Measurements from ENCODE around the gene SEPTIN1.

DNA sequence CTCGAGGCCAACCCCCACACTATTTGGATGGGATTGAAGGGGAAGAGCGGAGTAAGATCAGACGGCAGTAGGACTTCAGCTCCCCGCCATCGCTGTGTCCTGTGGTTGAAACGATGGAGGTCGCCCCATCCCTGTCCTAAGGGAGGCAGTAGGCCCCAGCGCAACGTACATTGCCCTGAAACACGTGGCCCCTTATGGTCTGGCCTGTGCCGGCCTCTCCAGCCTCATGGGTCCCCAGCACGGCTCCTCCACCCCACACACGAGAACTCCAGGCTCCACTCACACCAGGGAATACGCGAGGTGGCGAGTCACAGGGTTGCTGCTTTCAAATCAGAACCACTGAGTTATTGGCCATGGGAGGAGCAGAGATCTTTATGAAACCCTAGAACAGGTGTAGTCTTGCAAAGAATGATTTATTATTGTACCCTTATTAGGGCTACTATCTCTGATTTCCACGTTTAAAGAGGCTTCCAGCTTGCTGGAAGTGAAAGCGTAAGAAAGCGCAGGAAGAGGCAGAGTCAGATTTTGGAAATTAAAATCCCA is 48.1 kb upstream of the SEPTIN1 start:
- TF ChIP-seq, protein P1, sequence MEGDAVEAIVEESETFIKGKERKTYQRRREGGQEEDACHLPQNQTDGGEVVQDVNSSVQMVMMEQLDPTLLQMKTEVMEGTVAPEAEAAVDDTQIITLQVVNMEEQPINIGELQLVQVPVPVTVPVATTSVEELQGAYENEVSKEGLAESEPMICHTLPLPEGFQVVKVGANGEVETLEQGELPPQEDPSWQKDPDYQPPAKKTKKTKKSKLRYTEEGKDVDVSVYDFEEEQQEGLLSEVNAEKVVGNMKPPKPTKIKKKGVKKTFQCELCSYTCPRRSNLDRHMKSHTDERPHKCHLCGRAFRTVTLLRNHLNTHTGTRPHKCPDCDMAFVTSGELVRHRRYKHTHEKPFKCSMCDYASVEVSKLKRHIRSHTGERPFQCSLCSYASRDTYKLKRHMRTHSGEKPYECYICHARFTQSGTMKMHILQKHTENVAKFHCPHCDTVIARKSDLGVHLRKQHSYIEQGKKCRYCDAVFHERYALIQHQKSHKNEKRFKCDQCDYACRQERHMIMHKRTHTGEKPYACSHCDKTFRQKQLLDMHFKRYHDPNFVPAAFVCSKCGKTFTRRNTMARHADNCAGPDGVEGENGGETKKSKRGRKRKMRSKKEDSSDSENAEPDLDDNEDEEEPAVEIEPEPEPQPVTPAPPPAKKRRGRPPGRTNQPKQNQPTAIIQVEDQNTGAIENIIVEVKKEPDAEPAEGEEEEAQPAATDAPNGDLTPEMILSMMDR (IDR thresholded peaks at IDR 0.05), result no peak
- no peak for TF ChIP-seq POLR2A (IDR thresholded peaks at IDR 0.05)

All from esophagus squamous epithelium (tissue), 4 donors.